ENCODE results near the gene PAX8.

GRCh38 chr2:113192459-113193100 lies 86.1 kb downstream of the PAX8 start:
- TF ChIP-seq EP300 (IDR thresholded peaks at IDR 0.05) (no peak), POLR2A (IDR thresholded peaks at IDR 0.05) (no peak)

All from gastroesophageal sphincter (tissue), 2 donors.